ENCODE measurements around the gene UNC5CL. TPM values are rescaled to one million over a fixed set of nuclear protein-coding genes. Genes with fewer than 3 reads are reported as not detected.

The UNC5CL gene
- total RNA-seq, 1 experiment from 2014 or later = 1.1 TPM

DNA sequence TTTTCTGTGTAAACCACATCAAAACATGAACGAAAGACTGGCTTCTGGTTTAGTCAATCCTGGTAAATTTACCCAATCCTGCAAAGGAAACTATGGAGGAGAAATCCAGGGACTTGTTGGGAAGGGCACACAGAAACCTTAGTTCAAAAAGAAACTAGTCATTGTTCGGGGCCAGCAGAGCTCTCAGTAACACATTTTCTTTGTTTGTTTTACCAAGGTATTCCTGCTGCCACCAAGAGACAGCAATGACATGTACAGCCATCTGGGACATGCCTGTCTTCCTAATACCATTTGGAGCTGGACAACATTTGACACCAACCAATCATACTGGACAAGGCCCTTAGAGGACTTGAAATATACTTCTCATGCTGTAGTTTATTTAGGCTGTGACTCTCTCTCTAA is 24.9 kb upstream of the UNC5CL start:
- DNase-seq (ENCODE audit: low spot score) = no peak

DNA sequence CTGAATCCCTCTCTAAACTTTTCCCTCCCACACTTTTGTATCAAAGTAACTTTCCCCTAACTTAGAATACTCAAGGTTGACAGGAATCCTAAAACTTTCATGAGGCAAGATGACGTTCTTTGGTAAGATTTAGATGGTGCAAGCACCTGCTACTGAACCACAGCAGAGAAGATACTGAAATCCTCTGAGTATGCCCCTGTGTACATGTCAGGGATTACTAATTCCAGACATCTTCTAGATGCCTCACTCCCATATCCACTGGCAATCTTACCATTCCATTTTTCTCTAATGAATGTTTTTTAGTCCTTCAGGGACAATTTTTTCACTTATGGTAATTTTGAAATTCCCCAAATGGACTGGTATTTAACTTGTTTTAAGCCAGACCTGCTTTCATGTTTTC is 23.0 kb upstream of the UNC5CL start:
- DNase-seq (ENCODE audit: low spot score) = no peak

DNA sequence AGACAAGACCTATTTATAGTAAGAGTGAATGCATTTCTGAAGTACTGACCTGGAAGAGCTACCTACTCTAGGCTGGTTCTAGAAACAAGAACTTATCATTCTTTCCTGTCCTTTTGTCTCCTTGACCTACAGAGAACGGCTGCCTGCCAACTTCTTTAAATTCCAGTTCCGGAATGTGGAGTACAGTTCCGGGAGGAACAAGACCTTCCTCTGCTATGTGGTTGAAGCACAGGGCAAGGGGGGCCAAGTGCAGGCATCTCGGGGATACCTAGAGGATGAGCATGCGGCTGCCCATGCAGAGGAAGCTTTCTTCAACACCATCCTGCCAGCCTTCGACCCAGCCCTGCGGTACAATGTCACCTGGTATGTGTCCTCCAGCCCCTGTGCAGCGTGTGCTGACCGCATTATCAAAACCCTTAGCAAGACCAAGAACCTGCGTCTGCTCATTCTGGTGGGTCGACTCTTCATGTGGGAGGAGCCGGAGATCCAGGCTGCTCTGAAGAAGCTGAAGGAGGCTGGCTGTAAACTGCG is 22.2 kb upstream of the UNC5CL start:
- DNase-seq (ENCODE audit: low spot score) = no peak

DNA sequence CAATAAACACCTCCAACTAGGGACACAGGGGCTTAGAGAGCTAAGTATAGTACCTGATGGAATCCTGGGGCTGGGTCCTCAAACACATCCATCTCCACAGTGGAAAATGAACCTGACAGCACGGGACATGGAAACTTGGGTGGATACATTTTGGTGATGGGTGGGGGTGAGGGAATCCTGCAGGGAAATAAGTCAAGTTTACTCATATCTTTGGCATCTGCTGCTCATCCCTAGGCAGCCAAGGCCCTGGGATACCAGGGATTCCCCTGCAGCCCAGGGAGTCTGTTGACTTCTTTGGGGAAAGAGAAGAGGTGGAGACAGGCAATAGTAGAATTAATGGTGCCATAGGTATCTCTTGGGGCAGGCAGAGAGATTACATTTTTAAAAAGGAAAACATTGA is 20.5 kb upstream of the UNC5CL start:
- DNase-seq (ENCODE audit: low spot score) = no peak

GRCh38 chr6:41058783-41059181 is 19.8 kb upstream of the UNC5CL start:
- no peak for DNase-seq (ENCODE audit: low spot score)

DNA sequence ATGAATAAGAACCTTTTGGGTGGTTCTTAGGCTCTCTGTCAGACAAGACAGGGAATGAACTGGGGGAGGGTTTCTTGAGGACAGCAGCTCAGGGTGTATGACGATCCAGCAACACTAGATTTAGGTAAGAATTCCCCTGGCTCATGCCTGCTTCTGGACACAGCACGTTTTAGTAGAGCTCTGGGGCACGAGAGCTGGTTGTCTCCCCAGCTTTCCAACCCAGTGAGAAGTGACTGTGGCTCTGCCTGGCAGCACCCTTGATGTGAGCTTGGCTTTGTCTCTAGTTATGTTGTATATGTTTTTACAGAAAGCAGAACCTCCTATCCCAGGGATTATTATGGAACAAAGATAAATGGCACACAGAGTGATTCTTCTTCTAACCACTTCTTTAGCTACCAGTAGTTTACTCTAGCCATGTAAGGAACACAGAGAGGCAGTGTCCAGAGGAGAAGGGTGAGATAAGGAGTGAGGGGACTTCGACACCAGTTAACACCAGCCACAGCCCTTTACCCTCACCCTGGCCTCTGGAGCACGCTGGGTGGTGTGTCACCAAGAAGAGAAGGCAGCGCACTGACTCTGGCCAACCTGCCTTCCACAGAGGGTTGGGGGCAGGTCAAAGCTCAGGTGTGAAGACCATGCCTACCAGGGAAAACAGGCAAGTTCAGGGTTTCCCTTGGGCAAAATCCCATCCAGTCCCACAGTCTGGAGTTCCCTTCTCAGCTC is 17.9 kb upstream of the UNC5CL start:
- DNase-seq (ENCODE audit: low spot score) = no peak

DNA sequence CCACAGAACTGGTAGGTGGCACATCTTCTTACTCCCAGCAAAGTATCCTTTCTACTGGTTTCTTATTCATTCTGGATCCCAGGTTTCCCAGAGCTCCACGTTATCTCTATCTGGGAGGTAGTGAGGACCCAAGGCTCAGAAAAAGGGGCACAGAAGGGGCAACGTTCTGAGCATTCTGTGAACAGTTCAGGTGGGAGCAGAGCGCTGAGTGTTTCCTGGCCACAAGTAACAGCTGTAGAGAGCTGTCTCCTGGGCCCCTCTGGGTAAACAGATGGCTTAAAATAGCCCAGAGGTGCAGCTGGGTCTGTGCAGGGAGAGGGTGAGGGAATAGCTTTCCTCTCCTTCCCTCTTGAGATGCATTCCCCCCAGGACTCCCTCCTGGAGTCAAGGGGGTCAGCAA is 16.1 kb upstream of the UNC5CL start:
- no peak for DNase-seq (ENCODE audit: low spot score)

GRCh38 chr6:41054511-41054910 is 15.5 kb upstream of the UNC5CL start:
- no peak for DNase-seq (ENCODE audit: low spot score)

DNA sequence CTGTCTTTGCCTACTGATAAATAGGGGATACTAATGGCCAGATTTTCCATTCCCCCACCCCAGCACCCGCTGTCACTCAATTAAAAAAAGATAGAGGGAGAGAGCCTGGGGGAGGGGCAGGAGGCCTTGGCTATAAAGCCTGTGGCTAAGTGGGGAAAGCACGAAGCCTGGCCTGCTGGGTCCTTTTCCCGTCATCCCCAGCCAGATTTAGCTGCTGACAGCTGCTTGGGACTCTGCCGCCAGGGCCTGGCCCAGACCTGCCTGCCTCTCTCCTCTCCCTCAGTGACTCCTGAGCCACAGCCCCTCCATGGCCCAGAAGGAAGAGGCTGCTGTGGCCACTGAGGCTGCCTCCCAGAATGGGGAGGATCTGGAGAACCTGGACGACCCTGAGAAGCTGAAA is 14.0 kb upstream of the UNC5CL start, which contains the start of gene APOBEC2:
TSS of gene APOBEC2 (plus strand) at position 162 of the 400 bp plus-strand sequence. CDS start at position 308, 146 bp downstream.
- no peak for DNase-seq (ENCODE audit: low spot score)

- DNase-seq (ENCODE audit: low spot score) = no peak
Measured at GRCh38 chr6:41051873-41052272, 12.9 kb upstream of the UNC5CL start.

GRCh38 chr6:41050536-41050935 is 11.5 kb upstream of the UNC5CL start:
- DNase-seq (ENCODE audit: low spot score) = no peak

DNA sequence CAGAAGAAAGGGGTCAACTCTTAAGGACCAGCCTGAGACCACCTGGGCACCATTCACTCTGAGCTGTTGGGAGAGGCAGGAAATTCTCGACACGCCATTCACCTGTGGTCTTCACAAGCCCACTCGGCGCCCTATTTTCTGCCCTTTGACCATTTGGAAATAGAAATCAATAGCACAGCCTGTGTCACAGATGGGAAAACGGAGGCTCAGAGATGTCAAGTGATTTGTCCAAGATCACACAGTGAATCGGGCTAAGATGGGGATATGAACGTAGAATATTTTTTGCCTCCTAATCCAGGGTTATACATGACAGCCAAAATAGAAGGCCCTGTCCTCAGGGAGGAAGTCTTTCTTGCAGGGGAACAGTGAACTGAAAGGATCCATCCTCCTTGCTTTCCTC is 10.9 kb upstream of the UNC5CL start:
- no peak for DNase-seq (ENCODE audit: low spot score)

DNA sequence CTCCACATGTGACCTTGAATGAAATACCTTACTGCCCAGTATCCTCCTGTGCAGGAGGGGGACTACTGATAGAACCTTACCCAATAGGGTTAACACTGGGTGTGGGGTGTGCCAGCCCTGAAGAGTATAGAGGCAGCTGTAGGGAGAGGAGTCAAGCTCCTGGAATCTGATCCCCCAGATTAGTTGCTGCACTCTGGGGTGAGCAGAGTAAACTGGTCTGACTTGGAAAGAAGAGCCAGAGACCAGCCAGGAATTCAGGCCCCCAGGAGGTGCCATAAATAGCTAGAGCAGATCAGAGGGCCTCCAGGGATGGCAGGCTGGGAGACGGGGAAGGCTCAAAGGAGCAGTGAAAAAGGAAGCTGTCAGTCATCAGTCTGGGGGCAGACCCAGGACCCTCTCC is 10.5 kb upstream of the UNC5CL start:
- DNase-seq (ENCODE audit: low spot score) = no peak

- peak; percentile 63 for DNase-seq (ENCODE audit: low spot score)
Measured at GRCh38 chr6:41047745-41048732, 9.0 kb upstream of the UNC5CL start.

DNA sequence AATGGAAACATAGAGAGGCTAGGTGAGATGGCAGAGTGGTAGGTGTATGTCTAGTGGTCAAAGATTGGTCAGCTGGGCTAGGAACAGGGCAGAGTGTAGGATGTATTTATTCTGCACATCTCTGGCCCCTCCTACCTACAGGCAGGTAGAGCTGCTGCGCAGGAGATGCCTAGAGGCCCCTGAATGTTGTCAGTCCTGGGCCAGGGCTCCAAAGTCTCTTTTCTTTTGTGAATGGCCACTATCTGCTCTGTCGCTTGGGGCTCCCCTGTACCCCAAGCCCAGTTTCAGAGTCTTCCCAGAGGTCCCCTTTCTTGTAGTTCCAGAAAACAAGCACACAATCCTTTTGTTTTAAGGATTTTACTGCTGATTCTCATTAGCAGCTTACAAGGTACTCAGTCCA is 8.3 kb upstream of the UNC5CL start:
- no peak for DNase-seq (ENCODE audit: low spot score)

- DNase-seq (ENCODE audit: low spot score) = no peak
Measured at GRCh38 chr6:41046084-41046483, 7.1 kb upstream of the UNC5CL start.

DNA sequence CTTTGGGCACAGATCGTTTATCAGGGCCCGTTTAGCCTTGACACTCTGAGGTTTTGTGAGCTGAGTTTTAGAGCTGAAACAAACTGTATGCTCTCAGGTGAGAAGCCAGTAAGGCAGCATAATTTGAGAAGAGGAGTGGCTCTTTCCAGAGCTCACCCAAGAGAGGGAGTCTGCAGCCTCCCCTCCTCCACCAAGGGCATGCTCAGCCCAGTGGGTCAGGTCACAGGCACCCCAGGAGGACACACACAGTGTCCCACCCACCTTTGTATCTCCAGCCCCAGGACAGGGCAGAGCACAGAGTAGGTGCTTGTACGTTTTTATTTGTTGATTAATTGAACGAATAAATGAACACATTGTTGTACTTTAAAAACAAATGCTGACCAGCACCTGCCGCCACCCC is 6.6 kb upstream of the UNC5CL start:
- DNase-seq (ENCODE audit: low spot score) = no peak

DNA sequence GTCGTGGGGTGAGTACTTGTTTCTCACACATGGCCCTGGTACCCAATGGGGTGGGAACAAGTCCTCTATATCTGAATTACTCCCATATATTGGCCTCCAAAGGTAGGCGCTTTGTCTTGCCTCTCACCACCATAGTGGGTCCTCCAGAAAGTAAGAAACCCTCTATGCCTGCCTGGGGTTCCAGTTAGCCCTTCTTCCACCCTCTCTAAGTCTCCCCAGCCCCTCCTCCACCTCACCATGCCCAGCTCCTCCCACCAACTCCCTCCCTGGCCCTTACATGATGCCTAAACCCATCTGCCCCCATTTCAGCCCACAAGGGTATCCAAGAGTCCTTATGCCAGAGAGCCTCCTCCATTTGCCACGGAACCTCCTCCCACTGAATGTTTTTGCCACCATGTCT is 4.1 kb upstream of the UNC5CL start:
- no peak for DNase-seq (ENCODE audit: low spot score)

- no peak for DNase-seq (ENCODE audit: low spot score)
Measured at GRCh38 chr6:41042226-41043055, 3.4 kb upstream of the UNC5CL start, which contains the start of gene TSPO2. Gene TSPO2 (plus strand): TSS chr6:41042467. CDS start chr6:41042986, 519 bp downstream.

DNA sequence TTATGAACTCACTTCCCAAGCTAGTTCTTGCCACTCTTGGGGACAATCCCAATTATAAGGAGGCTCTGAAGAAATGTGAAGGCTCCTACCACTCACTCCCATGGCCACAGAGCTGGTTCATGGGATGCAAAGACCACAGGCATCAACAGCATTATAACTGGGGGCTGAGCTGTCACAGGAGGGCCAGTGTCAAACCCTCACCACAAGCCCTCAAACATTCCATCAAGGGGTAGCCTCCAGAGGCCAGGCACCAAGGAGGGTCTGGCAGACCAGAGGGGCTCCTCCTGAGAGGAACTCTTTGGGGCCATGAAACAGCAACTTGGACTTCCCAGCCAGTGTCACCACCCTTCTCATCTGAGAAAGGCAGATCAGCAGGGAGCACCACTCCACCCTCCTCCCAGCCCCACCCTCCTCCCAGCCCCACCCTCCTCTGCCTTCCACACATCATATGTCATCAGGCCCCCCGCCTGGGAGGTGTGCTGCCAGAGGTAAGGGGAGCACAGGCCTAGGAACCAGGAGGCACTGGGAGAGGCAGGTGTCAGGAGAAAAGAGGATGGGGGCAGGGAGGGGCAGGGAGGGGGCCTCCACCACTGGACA is 2.0 kb upstream of the UNC5CL start:
- DNase-seq (ENCODE audit: low spot score) = no peak

All from HT-29 (cell line).